ENCODE results near the gene CDH23. TPM values are rescaled to one million over a fixed set of nuclear protein-coding genes. Genes with fewer than 3 reads are reported as not detected.

The CDH23 gene
- total and polyA plus RNA-seq, 10 of the 15 experiments (the other 5 are each of a cell fraction or from before 2014, with no cell fraction given): 0.09 to 0.40 (median 0.15) TPM; not detected in 1

DNA sequence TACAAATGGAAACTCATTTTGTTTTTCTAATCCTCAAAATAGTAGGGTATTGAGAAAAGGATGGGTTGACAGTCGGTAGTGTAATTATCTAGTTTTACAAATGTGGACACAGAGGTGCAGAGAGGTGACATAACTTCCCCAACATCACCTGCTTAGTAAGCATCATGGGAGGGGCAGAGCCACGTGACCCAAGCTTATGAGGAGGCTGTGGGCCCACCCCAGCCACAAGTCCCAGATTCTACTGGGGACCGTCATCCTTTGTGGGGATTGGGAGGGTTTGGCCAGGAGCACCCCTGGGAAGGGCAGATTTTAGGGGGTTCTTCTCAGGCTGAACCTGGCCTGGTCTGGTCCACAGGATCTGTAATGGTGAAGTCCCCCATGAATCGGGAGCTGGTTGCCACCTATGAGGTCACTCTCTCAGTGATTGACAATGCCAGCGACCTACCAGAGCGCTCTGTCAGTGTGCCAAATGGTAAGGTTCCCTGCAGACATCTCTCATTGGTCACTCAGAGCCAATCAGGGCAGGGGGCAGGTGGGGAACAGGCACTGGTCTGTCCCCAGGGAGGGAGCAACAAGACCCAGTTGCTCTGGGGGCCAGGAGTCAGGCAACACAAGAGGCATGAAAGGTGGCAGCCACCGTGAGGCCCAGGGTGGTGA is 400.2 kb downstream of the CDH23 start:
- no peak for FAIRE-seq
- Histone ChIP-seq H3K4me3 (no peak overlapping the region), H3K4me2 (ENCODE audit: control insufficient read depth, insufficient read depth) (no peak overlapping the region), H3K4me1 (ENCODE audit: control insufficient read depth, insufficient read depth, low read length) (peaks cover 12% of the 10 kb centered on the region), H3K9me3 (replicated peaks; ENCODE audit: control insufficient read depth, insufficient read depth, low read length) (no peaks in the 10 kb centered on the region; the same call in 2 of the 3 replicates), H3K27ac (ENCODE audit: control insufficient read depth, insufficient read depth) (no peak overlapping the region), H4K20me1 (ENCODE audit: control insufficient read depth, insufficient read depth) (no peaks in the 10 kb centered on the region), H3K9ac (ENCODE audit: control insufficient read depth, insufficient read depth, low read length) (no peak overlapping the region), H3K79me2 (ENCODE audit: control insufficient read depth, insufficient read depth, low read length) (no peaks in the 10 kb centered on the region), H2AFZ (ENCODE audit: control insufficient read depth, low read depth, low read length) (no peak overlapping the region), H3K36me3 (ENCODE audit: control insufficient read depth in 2 of 2, insufficient read depth in 2 of 2, low read length in 1 of 2) (no peaks in the 10 kb centered on the region), H3K27me3 (replicated peaks in 1 of 2; ENCODE audit: control insufficient read depth in 2 of 2, insufficient read depth in 2 of 2, low read length in 1 of 2) (no peaks in the 10 kb centered on the region)
- DNase-seq (ENCODE audit: low read depth, low spot score): no peak
- CTCF ChIA-PET: interaction anchor here (1.2 kb wide), 1 partner anchor 11 kb away, joined by 3 read pairs; no protein-coding TSS in a partner anchor
- in situ Hi-C loops (cut with MboI): no loop called here
- POLR2A ChIA-PET: interaction anchor here (0.6 kb wide), 1 partner anchor 1684 kb away, joined by 4 read pairs; no protein-coding TSS in a partner anchor
- RAD21 ChIA-PET (ENCODE audit: unreplicated experiment): no interaction called here
- intact Hi-C loops (cut with micrococcal nuclease; ENCODE audit: unreplicated experiment): no loop called here
- TF ChIP-seq RELA (IDR thresholded peaks at IDR 0.05; ENCODE audit: borderline replicate concordance, partially characterized antibody): no peak
- no peak for TF ChIP-seq TARDBP (IDR thresholded peaks at IDR 0.05; ENCODE audit: borderline replicate concordance)
- TF ChIP-seq, protein P1, sequence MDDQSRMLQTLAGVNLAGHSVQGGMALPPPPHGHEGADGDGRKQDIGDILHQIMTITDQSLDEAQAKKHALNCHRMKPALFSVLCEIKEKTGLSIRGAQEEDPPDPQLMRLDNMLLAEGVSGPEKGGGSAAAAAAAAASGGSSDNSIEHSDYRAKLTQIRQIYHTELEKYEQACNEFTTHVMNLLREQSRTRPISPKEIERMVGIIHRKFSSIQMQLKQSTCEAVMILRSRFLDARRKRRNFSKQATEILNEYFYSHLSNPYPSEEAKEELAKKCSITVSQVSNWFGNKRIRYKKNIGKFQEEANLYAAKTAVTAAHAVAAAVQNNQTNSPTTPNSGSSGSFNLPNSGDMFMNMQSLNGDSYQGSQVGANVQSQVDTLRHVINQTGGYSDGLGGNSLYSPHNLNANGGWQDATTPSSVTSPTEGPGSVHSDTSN (IDR thresholded peaks at IDR 0.05; ENCODE audit: insufficient replicate concordance, low read depth, low read length): peak; percentile 27
- TF ChIP-seq HDAC2 (IDR thresholded peaks at IDR 0.05): no peak
- TF ChIP-seq MEF2A (IDR thresholded peaks at IDR 0.05; ENCODE audit: insufficient read depth, low read depth, low read length): no peak
- TF ChIP-seq, protein P2, sequence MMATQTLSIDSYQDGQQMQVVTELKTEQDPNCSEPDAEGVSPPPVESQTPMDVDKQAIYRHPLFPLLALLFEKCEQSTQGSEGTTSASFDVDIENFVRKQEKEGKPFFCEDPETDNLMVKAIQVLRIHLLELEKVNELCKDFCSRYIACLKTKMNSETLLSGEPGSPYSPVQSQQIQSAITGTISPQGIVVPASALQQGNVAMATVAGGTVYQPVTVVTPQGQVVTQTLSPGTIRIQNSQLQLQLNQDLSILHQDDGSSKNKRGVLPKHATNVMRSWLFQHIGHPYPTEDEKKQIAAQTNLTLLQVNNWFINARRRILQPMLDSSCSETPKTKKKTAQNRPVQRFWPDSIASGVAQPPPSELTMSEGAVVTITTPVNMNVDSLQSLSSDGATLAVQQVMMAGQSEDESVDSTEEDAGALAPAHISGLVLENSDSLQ (IDR thresholded peaks at IDR 0.05): peak; percentile 68
- 0 out of 2 replicates have a peak, but pooled peaks have one; percentile 55 for TF ChIP-seq NFYB (IDR thresholded peaks at IDR 0.05; ENCODE audit: insufficient read depth, low read depth, low read length)
- ATAC-seq: no peak
- no TSS peak for BruUV-seq (replicated peaks)
- SMC1A ChIA-PET (ENCODE audit: uncharacterized antibody, unreplicated experiment): interaction anchor here (1.3 kb wide), 1 partner anchor 23 kb away, joined by 3 read pairs; no protein-coding TSS in a partner anchor
- whole genome bisulfite sequencing (ENCODE audit: insufficient coverage, insufficient replicate concordance, low lambda C conversion rate, missing lambda C conversion rate): 23% methylated on average over 7 of the region's 7 CpGs

All from GM12878 (cell line).